GDM1 (cell line): ENCODE data around the gene ABI3BP.
"Not testable (repeated sequence)": the region's sequence is repeated elsewhere in the genome, so short reads cannot be mapped to it uniquely, and the experiment has no call there.

Experiments
- DNase-seq: peaks from one replicate; lab custom pipeline; 2025; lab: John Stamatoyannopoulos, UW

The ABI3BP gene

DNA sequence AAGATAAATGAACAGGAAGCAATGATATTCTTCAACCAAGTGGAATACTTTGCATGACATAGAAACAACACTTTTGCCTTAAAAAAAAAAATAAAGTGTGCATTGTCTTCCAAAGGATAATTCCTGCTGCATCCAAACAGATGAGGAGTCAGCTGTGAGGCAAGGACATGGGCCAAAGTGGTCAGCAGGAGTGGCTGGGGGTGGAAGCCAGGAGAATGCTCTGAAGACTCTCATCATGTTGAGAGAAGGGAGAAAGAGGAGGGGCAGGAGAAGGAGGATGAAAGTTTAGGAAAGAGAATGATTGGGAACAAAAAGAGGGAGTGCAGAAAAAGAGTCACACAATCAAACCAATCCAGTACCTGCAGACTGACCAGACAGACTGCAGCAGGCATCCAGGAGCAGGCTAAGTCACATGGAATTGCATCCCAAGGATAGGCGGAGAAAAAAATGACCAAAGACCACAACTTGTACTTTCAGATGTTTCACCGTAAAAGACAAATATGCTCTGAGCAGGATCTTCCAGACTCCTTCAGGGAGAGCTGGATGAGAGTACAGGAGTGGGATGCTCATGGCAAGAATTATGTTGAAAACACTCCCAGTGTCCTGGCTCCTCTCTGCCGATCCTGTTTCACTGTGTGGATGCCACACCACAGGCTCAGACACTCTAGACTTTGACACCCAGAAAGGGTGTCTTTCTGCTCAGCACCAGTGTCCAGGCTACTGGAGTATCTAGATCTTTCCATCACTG lies 11.9 kb downstream of the ABI3BP start:
- no peak for DNase-seq

DNA sequence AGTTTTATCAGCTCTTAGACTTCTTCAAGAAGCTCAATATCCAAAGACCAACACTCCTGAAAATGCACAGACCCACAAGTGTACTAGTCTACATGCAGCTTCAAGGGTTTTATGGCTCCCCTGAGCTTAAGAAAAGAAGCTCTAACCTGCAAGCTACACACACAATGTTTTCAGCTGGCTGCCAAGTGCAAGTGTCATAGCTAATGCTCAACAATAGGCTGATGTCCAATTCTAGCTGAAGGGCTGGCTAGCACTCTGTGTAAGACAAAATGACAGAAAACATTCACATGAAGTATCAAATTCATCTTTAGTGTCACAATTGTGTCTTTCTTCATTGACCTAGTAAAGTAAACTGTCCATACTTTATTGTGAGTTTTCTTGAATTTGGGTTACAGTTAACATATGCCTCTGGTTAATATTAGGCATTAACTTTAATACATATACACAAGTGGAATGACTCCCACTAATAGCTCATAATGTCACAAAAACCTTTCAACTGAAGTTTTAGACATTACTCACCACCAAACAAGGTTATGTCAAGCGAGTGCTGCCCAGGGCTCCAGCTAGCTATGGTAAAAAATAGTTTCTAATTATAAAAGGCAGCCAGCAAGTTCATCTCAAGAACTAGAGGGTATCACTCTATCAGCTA lies 15.1 kb downstream of the ABI3BP start:
- DNase-seq, result no peak

DNA sequence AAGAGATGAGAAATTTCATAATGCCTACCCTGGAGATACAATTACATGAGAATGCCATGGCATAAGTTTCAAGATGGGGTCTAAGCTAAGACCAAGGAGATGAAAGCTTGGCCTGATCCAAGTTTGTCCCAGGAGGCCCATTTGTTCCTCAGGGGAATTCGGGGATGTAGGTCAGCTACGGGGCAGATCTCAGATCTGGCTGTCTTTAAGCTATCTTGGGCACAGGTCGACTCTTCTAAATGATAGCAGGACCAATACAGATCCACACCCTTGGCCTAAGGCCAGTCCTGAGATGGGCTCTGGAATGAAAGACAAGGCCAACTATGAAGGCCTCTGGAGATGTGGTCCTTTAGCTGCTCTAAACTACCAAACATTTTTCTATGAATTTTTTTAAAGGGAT lies 16.6 kb downstream of the ABI3BP start:
- no peak for DNase-seq

DNA sequence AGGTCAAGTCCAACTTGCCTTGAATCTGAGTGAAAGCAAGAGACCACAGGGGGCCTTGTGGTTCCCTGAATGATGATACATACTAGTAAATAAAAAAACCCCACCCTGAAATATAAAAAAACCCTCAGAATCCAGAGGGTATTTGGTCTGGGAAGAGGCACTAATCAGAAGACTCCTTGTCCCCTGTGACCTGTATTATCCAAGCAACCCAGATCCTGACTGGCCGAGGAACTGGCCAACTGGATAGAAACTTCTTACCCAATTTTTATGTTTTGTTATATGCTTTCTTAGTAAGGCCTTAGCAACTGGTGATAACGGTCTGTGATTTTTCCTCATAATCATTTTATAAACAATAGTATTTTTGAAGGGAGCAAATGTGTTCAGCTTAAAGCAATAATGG lies 17.5 kb downstream of the ABI3BP start:
- DNase-seq, result no peak

DNA sequence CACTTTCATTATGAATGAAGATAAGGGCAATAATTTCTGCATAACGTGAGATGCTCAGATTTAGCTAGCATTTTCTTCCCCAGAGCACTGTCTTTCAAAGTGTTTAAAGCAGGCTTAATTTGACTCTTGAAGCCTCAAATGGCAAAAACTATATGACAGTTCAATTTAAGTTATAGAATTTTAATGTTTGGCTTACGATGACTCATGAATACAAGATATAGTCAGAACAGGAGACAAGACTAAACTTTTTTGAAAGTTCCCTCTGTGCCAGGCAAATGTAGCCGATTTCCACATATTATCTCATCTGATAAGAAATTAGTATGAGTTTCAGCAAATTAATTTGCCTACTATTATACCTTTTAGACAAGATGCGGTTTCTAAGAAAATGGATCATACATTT lies 19.6 kb downstream of the ABI3BP start:
- no peak for DNase-seq

DNA sequence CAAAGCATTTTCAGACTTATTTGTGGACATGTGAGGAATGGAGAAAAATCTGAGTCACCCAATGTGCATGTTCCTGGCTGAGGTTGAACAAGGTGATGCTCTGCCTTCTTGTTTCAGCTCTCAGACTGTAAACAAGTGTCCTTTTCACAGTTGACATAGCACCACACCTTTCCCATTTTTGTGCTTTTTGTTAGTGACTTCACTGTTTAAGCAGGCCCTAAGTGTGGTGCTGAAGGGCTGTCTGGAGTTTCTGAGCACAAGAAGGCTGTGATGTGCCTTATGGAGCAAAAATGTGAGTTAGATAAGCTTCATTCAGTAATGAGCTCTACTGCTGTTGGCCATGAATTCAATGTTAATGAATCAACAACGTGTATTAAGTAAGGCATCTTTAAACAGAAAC lies 20.4 kb downstream of the ABI3BP start:
- DNase-seq, result no peak

DNA sequence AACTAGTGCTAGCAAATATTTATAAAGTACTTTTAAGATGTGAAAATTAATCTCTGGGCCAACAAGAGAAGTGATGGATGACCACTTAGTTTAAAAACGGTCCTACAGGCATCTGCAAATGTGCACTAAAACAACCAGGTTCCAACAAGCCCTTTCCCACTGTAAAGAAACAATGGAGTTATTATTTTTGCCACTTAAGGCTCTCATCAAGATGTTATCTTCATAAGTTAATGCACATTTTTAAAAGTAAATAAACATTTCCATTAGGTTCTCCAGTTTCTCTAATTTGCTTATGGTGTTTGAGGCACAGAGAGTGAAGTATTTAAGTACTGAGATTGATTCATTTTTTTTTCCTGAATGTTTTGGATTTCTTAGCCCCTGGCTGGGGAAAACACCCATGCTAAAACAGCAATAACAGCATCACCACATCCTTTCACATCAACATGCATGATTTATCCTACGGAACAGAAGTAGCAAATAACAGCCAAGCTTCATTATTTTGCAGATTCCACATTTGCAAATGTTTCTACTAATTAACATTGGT lies 20.8 kb downstream of the ABI3BP start:
- no peak for DNase-seq

DNA sequence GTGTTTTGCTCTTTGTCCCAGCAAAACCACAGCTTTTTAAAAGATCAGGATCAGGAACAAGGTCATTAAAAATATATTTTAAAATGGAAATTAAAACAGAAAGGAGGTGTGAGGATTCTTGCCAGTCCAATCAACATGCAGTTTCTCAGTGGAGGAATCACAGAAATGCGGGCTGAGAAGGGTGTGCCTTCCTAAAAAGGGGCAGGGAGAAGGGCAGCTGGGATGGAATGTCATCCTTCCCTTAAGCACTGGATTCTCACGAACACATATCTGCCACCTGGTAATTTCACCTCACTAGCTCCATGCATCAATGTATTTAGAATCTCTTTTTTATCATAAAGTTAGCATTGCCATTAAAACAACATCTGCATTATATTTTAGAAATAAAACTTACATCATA lies 21.4 kb downstream of the ABI3BP start:
- DNase-seq, result no peak

DNA sequence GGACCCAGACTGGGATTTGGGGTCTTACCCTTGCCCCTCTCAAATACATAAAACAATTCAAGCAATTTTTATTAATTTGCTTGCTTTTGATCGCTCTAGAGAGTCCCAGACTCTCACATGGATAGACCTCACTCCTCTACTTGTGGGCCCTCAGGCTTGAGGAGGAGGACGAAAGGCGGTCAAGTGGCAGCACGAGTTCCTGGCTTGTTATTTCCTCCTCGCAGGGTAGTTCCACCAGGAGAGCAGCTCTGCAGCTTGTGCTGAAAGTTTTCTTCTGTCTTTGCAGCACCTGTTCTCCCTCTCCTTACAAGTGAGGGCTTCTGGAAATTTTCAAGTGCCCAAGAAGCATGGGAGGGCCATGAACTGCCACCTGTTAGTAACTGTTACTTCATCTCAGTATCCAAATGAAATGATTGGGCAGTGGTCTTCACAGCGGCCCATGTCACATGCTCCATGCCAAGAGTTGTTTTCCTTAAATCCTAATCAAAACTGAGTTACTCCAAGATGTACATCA lies 22.7 kb downstream of the ABI3BP start:
- DNase-seq, result no peak

DNA sequence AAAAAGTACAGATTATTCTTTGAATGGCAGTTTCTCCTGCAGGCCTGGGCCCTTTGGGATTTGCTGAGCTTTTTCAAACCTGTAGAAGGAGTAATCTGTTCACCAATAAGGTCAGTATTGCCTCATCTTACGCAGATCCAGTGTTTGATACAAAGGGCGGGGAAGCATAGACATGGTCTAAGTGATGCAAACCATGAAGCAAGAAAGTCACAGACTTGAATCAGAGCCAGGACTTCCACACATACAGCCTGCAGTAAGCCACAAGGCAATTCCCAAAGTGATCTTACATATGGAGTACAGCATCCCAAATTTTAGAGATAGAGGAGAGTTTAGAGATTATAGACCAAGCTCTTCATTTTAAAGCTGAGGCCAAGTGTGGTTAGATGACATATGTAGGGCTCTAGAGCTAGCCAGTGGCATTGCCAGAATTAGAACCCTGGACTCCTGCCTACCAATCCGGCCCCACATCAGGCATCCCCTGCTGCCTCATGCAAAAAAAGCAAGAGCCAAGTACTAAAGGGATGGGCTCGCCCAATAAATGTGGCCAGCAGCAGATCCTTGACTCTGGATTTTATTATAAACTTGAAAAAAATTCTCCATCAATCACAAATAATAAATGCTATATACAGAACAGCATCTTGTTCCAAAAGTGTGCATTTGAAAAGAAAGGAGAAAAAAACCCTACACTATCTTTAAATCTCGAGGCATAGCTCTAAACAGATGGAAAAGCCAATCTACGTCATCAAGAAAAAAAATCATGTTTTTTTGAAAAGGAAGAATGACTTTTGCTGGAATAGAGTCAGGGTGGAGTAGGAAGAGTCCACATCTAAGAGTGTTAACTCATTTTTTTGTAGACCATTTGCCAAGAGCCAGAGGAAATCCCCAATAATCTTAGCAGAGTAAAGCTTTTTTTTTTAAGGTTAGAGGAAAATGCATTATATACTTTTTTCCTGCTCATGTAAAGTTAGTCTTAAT lies 24.0 kb downstream of the ABI3BP start:
- DNase-seq, result no peak

DNA sequence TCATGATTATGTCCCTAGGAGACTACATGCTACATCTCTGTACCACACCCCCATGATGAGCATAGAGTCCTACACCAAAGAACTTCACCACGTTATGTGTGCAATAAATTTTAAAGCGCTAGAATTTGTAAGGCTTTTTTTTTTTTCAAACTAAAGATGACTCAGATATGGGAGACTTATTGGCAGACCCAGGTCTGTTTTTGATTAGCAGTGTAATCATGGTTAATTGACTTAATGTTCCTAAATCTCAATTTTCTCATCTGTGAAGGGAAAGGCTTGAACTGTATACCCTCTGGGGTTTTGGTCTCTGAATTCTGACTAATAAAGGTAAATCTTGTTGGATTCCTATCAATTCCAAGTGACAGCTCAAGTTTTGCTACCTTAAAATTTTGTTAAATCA lies 26.4 kb downstream of the ABI3BP start:
- no peak for DNase-seq

DNA sequence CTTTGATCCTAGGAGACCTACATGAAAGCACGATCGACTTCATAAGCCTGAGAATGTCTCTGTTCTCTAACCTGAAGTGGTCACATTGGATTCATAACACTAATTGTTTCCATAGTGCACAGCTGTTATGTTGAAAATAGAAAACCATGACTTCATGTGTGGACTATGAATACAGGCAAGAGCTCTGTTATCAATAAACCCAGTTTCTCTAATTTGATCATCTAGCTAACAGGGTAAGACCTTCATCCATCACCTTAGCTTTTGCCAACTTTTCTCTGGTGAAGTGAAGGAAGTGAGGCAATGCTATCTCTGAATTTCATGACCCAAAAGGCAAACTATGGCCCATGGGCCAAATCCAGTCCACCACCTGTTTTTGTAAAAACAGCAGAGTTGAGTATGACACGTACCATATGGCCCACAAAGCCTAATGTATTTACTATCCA lies 27.2 kb downstream of the ABI3BP start:
- DNase-seq, result no peak

DNA sequence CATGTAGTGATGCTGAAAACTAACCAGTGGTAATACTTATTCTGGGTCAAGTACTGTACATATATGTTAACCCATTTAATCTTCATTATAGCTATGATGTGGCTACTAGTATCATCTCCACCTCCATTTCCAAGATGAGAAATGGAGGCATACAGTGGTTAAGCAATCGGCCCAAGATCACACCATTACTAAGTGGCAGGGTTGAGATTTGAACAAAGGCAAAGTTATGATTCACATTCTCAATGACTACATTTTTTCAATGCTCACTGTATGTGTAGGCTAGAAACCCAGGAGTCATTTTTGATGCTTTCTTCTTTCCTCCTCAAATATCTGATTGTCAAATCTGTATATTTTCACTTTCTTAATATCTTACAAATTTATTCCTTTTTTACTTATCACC lies 30.2 kb downstream of the ABI3BP start:
- no peak for DNase-seq

DNA sequence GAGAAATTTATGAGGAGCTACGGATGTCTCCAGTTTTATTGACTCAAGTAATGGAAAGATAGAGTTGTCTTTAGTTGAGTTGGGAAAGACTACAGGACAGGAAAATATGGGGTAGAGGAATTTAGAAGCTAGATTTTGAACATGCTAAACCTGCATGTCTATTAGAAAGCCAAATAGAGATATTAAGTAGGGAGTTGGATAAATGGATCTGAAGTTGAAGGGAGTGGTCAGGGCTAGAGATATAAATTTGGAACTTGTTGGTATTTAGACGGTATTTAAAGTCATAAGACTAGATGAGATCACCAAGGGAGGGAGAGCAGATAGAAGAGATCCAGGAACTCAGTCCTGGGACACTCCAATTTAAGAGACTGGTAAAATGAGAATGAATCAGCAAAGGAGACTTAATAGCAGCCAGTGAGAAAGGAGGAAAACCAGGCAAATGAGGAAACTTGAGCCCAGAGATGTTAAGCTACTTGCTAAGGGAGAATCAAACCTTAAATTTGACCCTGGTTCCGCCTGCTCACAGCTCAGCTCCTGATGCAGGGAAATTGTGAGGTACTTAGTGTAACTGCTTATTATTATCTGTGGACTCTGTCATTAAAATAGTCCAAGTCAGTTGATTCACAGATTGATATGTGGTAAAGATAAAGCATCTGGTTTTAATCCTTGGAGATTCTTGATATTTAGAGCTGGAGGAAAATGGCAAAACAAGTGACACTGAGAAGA lies 35.8 kb downstream of the ABI3BP start:
- no peak for DNase-seq

DNA sequence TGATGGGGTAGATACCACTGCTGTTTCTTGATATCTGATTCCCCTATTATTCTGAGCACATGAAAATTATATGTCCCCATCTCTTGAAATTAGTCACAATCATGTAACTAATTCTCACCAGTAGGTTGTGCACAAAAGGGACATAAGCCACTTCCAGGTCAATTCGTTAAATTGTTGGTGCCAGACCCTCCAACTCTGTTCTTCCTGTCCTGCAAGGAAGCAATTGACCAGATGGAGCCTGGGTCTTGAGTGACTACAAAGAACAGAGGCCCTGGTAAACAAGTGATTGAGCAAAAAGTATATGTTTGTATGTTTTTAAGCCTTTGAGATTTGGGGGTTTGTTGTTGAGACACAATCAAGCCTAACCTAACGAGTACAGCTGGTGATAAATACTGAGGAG lies 36.9 kb downstream of the ABI3BP start:
- DNase-seq, result no peak

DNA sequence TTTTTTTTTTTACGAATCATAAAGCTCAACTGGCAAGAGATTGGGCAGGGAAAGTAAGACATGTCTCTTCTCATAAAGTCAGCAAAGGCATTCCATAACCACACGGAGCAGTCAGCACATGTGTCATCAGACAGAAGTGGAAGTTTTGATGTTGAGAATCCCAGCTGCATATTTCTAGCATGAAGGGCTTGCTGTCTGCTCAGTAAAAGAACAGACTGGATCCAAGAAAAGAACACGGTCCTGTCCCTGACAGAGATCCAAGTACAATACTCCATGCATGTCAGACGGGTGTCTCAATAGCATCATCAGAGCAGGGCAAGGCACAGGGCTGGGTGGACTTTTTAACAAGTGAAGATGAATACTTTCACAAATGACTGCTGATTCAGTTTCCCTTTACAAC lies 38.2 kb downstream of the ABI3BP start:
- no peak for DNase-seq

DNA sequence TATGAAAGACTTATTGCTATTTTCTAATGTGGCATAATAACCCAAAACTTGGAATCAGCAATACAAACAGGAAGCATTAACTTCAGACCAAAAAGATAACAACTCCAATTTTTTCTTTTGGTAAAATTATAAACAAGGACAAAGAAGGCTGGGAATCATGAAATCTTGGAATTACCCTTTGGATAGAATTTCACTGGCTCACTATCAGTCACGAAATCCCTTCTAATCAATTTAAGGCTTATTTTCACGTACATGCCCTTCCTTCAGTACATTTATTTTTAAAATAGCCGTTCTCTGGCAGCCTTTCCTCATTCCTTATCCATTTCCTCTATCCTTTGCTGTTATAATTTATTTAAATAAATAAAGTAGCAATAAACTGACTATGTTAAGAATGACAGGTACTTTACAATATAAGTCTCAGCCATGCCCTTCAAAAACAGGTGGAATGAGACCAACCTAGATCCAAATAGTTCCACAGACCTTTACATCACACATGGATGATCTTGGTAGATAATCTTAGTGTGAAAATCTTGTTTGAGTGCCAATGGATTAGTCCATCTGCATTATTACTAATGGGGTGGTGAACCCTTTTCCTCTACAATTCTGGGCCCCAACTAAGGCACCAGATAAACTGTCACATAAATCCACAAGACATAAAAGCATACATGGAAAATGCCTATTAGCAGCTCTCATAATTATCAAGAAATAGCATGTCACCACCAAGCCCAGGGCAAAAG lies 38.9 kb downstream of the ABI3BP start:
- DNase-seq, result no peak

DNA sequence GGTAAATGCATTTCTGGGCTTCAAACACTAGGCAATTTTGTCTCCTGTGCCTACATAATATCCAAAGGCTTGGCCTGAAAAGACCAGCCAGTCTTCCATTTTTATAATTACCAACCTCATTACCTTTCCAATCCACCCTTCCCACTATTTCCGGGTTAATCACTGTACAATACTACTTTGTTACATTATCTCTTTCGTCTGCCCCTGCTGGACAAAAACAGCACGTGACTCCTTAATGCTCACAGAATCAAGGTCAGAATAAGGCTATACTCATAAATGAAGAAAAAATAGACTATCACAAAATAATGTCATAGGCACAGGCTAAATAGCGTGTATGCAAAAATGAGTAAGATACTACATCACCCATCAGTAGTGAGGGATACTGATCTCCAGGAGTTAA lies 40.1 kb downstream of the ABI3BP start:
- no peak for DNase-seq

DNA sequence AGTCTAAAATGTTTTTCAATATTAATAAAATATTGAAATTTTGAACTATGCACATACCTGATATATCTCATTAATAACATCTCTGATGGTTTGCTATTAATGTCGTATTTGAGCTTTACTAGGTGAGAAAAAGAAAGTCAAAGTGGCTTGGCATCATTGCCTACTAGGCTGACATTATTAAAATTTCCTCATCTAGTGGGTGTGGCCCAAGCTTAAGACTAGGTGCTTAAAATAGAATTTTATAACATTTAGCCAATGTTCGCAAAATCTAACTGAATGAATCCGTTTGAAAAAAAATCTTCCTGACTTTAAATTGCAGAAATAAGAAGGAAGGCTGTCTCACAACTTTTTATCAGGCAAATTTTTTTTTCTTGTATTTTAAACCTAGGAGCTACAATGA lies 46.1 kb downstream of the ABI3BP start:
- no peak for DNase-seq

DNA sequence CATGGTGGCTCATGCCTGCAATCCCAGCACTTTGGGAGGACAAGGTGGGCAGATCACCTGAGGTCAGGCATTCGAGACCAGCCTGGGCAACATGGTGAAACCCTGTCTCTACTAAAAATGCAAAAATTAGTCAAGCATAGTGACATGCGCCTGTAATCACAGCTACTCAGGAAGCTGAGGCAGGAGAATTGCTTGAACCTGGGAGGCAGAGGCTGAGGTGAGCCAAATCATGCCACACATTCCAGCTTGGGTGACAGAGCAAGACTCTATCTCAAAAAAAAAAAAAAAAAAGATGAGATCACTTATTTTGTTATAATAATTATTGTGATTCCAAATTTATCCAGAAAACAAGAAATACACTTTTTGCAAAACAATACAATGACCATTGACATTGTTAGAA lies 47.1 kb downstream of the ABI3BP start:
- DNase-seq, result not testable (repeated sequence)

DNA sequence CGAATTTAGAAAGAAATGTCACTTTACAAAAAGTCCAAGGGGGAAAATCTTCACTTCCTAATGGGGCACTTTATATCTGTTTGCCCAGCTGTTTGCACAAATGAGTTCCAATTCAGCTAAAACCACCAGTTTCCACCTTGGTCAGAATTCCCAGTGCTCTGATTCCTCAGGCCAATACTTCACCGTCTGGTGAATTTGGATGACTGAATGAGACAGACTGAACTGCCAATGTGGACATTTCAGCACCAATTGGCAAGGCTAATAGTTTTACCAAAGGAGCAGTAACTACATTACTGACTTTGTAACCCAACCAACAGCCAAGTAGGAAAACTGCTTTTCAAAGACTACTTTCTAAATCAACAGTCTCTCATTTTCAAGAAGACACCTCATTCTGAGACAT lies 51.8 kb downstream of the ABI3BP start:
- no peak for DNase-seq
